IMR-90 (cell line): ENCODE measurements around the gene PDGFC. TPM values are rescaled to one million over a fixed set of nuclear protein-coding genes. Genes with fewer than 3 reads are reported as not detected.

Experiments used
- ATAC-seq: fragments of 200-7000 bp; cut with Tn5 transposase; 2 replicates; pipeline ENCODE4 v1.9.1; 2020; ENCODE audit warnings: low read depth, mild to moderate bottlenecking, moderate library complexity
- BruUV-seq: library from RNA; stranded (reverse); fragments of 400-500 nt; replicated peaks from 2 replicates; lab custom pipeline; 2021; lab: Mats Ljungman, UMichigan
- CTCF ChIA-PET: fragments of 300-600 bp; formaldehyde crosslinking; extraction: SDS; loops from one replicate; lab custom pipeline; 2021; ENCODE audit warnings: antibody characterized with exemption; lab: Yijun Ruan, JAX
- POLR2A ChIA-PET: fragments of 300-600 bp; sonication (Branson Sonifier 250); formaldehyde crosslinking; loops from one replicate; lab custom pipeline; 2022; ENCODE audit warnings: antibody characterized with exemption; ENCODE audit not compliant: unreplicated experiment; lab: Charles Lee
- DNase-seq: peaks from one replicate; pipeline ENCODE4 v3.0.0; 2013
- H2AFZ ChIP-seq: replicated peaks from 2 replicates; pipeline ENCODE3; 2013; ENCODE audit warnings: low read length, mild to moderate bottlenecking; ENCODE audit not compliant: poor library complexity
- H2AK5ac ChIP-seq: 2 replicates; pipeline ENCODE4 v1.6.1; 2013; ENCODE audit warnings: low read depth, low read length, inconsistent platforms
- H2AK9ac ChIP-seq: replicated peaks from 2 replicates; pipeline ENCODE3; 2013; ENCODE audit warnings: mild to moderate bottlenecking, low read depth, low read length, moderate library complexity; ENCODE audit not compliant: poor library complexity
- H2BK120ac ChIP-seq: 2 replicates; pipeline ENCODE4 v1.6.1; 2013; ENCODE audit warnings: low read depth, low read length, inconsistent platforms
- H2BK15ac ChIP-seq: 3 replicates; pipeline ENCODE4 v1.6.1; 2013; ENCODE audit warnings: low read depth, low read length, inconsistent platforms
- H2BK20ac ChIP-seq: 2 replicates; pipeline ENCODE4 v1.6.1; 2013; ENCODE audit warnings: low read depth, mild to moderate bottlenecking, inconsistent platforms, low read length, moderate library complexity
- H2BK5ac ChIP-seq: 2 replicates; pipeline ENCODE4 v1.6.1; 2013; ENCODE audit warnings: mild to moderate bottlenecking, low read depth, low read length, inconsistent platforms; ENCODE audit not compliant: poor library complexity, severe bottlenecking
- H3K14ac ChIP-seq: replicated peaks from 2 replicates; pipeline ENCODE4 v1.6.1; 2013; ENCODE audit warnings: low read depth, low read length, inconsistent platforms
- H3K18ac ChIP-seq: 2 replicates; pipeline ENCODE4 v1.6.1; 2013; ENCODE audit warnings: low read depth, low read length, control low read depth
- H3K23ac ChIP-seq: 2 replicates; pipeline ENCODE4 v1.6.1; 2013; ENCODE audit warnings: low read depth, low read length, inconsistent platforms
- H3K27ac ChIP-seq: 2 replicates; pipeline ENCODE4 v1.5.1; 2013; ENCODE audit warnings: mild to moderate bottlenecking, control low read depth, low read length; ENCODE audit not compliant: insufficient read depth
- H3K27me3 ChIP-seq: 2 replicates; pipeline ENCODE4 v1.6.1; 2013; ENCODE audit warnings: low read length; ENCODE audit not compliant: control insufficient read depth, insufficient read depth
- H3K36me3 ChIP-seq: 2 replicates; pipeline ENCODE4 v1.6.1; 2013; ENCODE audit warnings: low read length, mixed read lengths; ENCODE audit not compliant: control insufficient read depth, insufficient read depth
- H3K4ac ChIP-seq: 2 replicates; pipeline ENCODE4 v1.6.1; 2013; ENCODE audit warnings: low read depth, low read length, inconsistent platforms
- H3K4me1 ChIP-seq: 2 replicates; pipeline ENCODE4 v1.6.1; 2013; ENCODE audit warnings: low read length, mixed read lengths; ENCODE audit not compliant: control insufficient read depth, insufficient read depth
- H3K4me2 ChIP-seq: 2 replicates; pipeline ENCODE4 v1.6.1; 2013; ENCODE audit warnings: low read depth, mild to moderate bottlenecking, control low read depth, low read length, moderate library complexity
- H3K4me3 ChIP-seq: 2 replicates; pipeline ENCODE4 v1.5.1; 2013; ENCODE audit warnings: low read depth, mild to moderate bottlenecking, control low read depth, low read length, moderate library complexity; ENCODE audit not compliant: insufficient read depth
- H3K56ac ChIP-seq: 2 replicates; pipeline ENCODE4 v1.6.1; 2013; ENCODE audit warnings: low read length, inconsistent platforms; ENCODE audit not compliant: insufficient read depth; ENCODE audit errors: extremely low read depth
- H3K79me1 ChIP-seq, 2 experiments: 2 replicates each; pipeline ENCODE4 v1.6.1; 2013; ENCODE audit warnings: low read length in 2 of 2, inconsistent platforms in 1 of 2, low read depth in 1 of 2
- H3K9ac ChIP-seq: 2 replicates; pipeline ENCODE4 v1.6.1; 2013; ENCODE audit warnings: low read depth, low read length, control low read depth
- H3K9me1 ChIP-seq: 2 replicates; pipeline ENCODE4 v1.6.1; 2013; ENCODE audit warnings: low read length, inconsistent platforms; ENCODE audit not compliant: insufficient read depth
- H3K9me3 ChIP-seq: 2 replicates; pipeline ENCODE4 v1.6.1; 2013; ENCODE audit warnings: low read length; ENCODE audit not compliant: control insufficient read depth, insufficient read depth
- H4K20me1 ChIP-seq: 2 replicates; pipeline ENCODE4 v1.6.1; 2013; ENCODE audit warnings: low read length, inconsistent platforms; ENCODE audit not compliant: insufficient read depth
- H4K5ac ChIP-seq: 2 replicates; pipeline ENCODE4 v1.6.1; 2013; ENCODE audit warnings: mild to moderate bottlenecking, low read depth, low read length, control low read depth
- H4K8ac ChIP-seq, 2 experiments: 2 replicates each; pipeline ENCODE4 v1.6.1; 2013; ENCODE audit warnings: low read depth in 2 of 2, low read length in 2 of 2, control low read depth in 1 of 2, inconsistent platforms in 1 of 2
- H4K91ac ChIP-seq: 2 replicates; pipeline ENCODE4 v1.6.1; 2013; ENCODE audit warnings: low read depth, low read length, inconsistent platforms; ENCODE audit not compliant: insufficient read depth
- CHD1 ChIP-seq: IDR thresholded peaks from 2 replicates; pipeline ENCODE4 v1.6.1; 2012; ENCODE audit warnings: low read depth, low read length, improper control_type of control experiment
- WGBS, 2 experiments: methylation state at CpG; one replicate each; pipeline versions ENCODE4 v1.1.5 to v1.1.7; 2013; ENCODE audit warnings: missing lambda C conversion rate in 2 of 2; ENCODE audit not compliant: insufficient read length in 1 of 2; ENCODE audit errors: extremely low coverage in 2 of 2; 5-methylcytosine and 5-hydroxymethylcytosine counted together
- dilution Hi-C: fragments of 300-500 bp; cut with HindIII; formaldehyde crosslinking; loops from one replicate; pipeline ENCODE4 v1.14.3; 2018; ENCODE audit warnings: low sequenced_read_pairs; ENCODE audit not compliant: unreplicated experiment
- in situ Hi-C: fragments of 300-500 bp; cut with MboI; formaldehyde crosslinking; loops from 3 replicates; pipeline ENCODE4 v1.14.3; 2019; ENCODE audit warnings: low sequenced_read_pairs, inconsistent platforms, mixed read lengths
- intact Hi-C: fragments of 100-400 bp; cut with micrococcal nuclease; formaldehyde crosslinking; loops from 2 replicates; pipeline ENCODE4 v1.10.0; 2022
- polyA plus RNA-seq, 3 experiments: library from polyadenylated mRNA; depleted of rRNA; stranded (reverse); fragments of >200 nt; gene quantifications; 2 replicates each; pipeline ENCODE4 v1.2.3, GENCODE V29; 2012; ENCODE audit warnings: low replicate concordance in 1 of 3
- total RNA-seq: library from RNA; depleted of rRNA; stranded (reverse); fragments of >200 nt; gene quantifications from 2 replicates; pipeline ENCODE4 v1.2.3, GENCODE V29; 2012

Gene PDGFC
- total and polyA plus RNA-seq, 2 of the 4 experiments (the other 2 are of a cell fraction) = 19.8 to 90.7 TPM

DNA sequence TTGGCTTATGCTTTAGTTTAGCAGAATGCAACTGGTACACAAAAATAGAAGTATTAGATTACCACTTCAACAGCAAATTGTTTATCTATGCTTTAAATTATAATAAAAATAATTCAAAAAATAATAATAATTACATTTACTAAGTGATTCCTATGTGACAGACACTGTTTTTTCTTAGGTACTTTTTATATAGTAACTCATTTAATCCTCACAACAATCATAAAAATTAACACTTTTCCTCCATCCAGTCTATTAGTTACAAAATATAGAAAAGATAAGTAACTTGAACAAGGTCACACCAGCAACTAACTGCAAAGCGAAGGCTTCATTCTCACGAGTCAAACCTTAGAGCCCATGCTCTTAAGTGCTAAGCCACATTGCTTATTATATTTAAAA is 155.2 kb downstream of the PDGFC start:
- Histone ChIP-seq H4K5ac (no peak overlapping the region), H2AK5ac (no peak overlapping the region), H4K20me1 (no peaks in the 10 kb centered on the region), H2BK15ac (no peak overlapping the region), H3K23ac (no peak overlapping the region), H2BK120ac (no peak overlapping the region), H3K4me2 (no peak overlapping the region), H2AK9ac (no peak overlapping the region), H3K14ac (no peak overlapping the region), H3K36me3 (no peaks in the 10 kb centered on the region), H3K27me3 (no peaks in the 10 kb centered on the region), H3K56ac (no peak overlapping the region), H2BK5ac (no peak overlapping the region), H3K27ac (no peak overlapping the region), H3K4ac (no peak overlapping the region), H3K9me3 (no peaks in the 10 kb centered on the region), H3K18ac (no peak overlapping the region), H3K4me1 (peaks cover 4% of the 10 kb centered on the region), H3K9ac (no peak overlapping the region), H3K4me3 (no peak overlapping the region), H3K9me1 (peaks cover 12% of the 10 kb centered on the region; the same call in 1 of the 2 replicates), H4K8ac (no peak overlapping the region), H2BK20ac (no peak overlapping the region), H4K91ac (no peak overlapping the region), H3K79me1 (peaks cover 28 to 30% of the 10 kb centered on the region in 2 experiments), H2AFZ (no peak overlapping the region)
- no peak for TF ChIP-seq CHD1
- BruUV-seq = no TSS peak
- intact Hi-C loops = no loop called here
- POLR2A ChIA-PET = no interaction called here
- dilution Hi-C loops = no loop called here
- no CpG with 5 or more reads among the region's 2 CpGs for WGBS, 2 experiments
- CTCF ChIA-PET = no interaction called here
- DNase-seq (no peak), ATAC-seq (no peak)
- in situ Hi-C loops = no loop called here
